Fibroblast of the conjunctiva (primary cell): ENCODE results near the gene PARD3.

ENCODE experiments used
- DNase-seq: peaks from one replicate; pipeline ENCODE4 v3.0.0-alpha.2; 2010; ENCODE audit warnings: low read depth

The PARD3 gene

GRCh38 chr10:34689053-34689452 is 126.0 kb downstream of the PARD3 start:
- DNase-seq, result no peak

GRCh38 chr10:34687434-34688210 is 127.5 kb downstream of the PARD3 start:
- no peak for DNase-seq

- DNase-seq, result no peak
Measured at GRCh38 chr10:34682580-34682979, 132.5 kb downstream of the PARD3 start.

- no peak for DNase-seq
Measured at GRCh38 chr10:34681933-34682332, 133.2 kb downstream of the PARD3 start.

GRCh38 chr10:34679177-34679576 is 135.9 kb downstream of the PARD3 start:
- no peak for DNase-seq

GRCh38 chr10:34677591-34677990 is 137.5 kb downstream of the PARD3 start:
- DNase-seq, result no peak

GRCh38 chr10:34677132-34677531 is 138.0 kb downstream of the PARD3 start:
- DNase-seq, result no peak

GRCh38 chr10:34674176-34674575 is 140.9 kb downstream of the PARD3 start:
- no peak for DNase-seq

- no peak for DNase-seq
Measured at GRCh38 chr10:34670081-34670480, 145.0 kb downstream of the PARD3 start.

- no peak for DNase-seq
Measured at GRCh38 chr10:34669079-34669478, 146.0 kb downstream of the PARD3 start.

GRCh38 chr10:34667177-34667576 is 147.9 kb downstream of the PARD3 start:
- DNase-seq, result no peak

- peak; percentile 91 for DNase-seq
Measured at GRCh38 chr10:34666008-34666704, 148.9 kb downstream of the PARD3 start.

- no peak for DNase-seq
Measured at GRCh38 chr10:34664706-34665105, 150.4 kb downstream of the PARD3 start.

GRCh38 chr10:34661580-34661979 is 153.5 kb downstream of the PARD3 start:
- DNase-seq, result no peak

- DNase-seq, result no peak
Measured at GRCh38 chr10:34658934-34659333, 156.2 kb downstream of the PARD3 start.

GRCh38 chr10:34656661-34657060 is 158.4 kb downstream of the PARD3 start:
- DNase-seq, result no peak

- peak; percentile 50 for DNase-seq
Measured at GRCh38 chr10:34655286-34656170, 159.6 kb downstream of the PARD3 start.

- DNase-seq, result no peak
Measured at GRCh38 chr10:34654211-34654610, 160.9 kb downstream of the PARD3 start.

GRCh38 chr10:34653530-34653929 is 161.6 kb downstream of the PARD3 start:
- DNase-seq, result no peak

- DNase-seq, result no peak
Measured at GRCh38 chr10:34651416-34652195, 163.5 kb downstream of the PARD3 start.

GRCh38 chr10:34650156-34650555 is 164.9 kb downstream of the PARD3 start:
- DNase-seq, result no peak

GRCh38 chr10:34649385-34649784 is 165.7 kb downstream of the PARD3 start:
- DNase-seq, result no peak
